Gastroesophageal sphincter (tissue), 4 donors: Measurements from ENCODE around the gene OMG. TPM values are rescaled to one million over a fixed set of nuclear protein-coding genes. Genes with fewer than 3 reads are reported as not detected.
"Not testable (repeated sequence)": the region's sequence is repeated elsewhere in the genome, so short reads cannot be mapped to it uniquely, and the experiment has no call there.

Experiments used
- ATAC-seq: fragments of 150-250 bp; one replicate; pipeline ENCODE4 v1.9.1; 2016; ENCODE audit warnings: mild to moderate bottlenecking, moderate library complexity
- H3K27ac ChIP-seq, 4 donors: fragments of 200-600 bp; sonication (generic) in 3 of 4; 1 replicate in 3 of 4; 2 replicates in 1 of 4; pipeline ENCODE4 v1.5.1; 2016 to 2019
- H3K27me3 ChIP-seq: fragments of 200-600 bp; sonication (generic); one replicate; pipeline ENCODE4 v1.5.1; 2019
- H3K36me3 ChIP-seq, 2 donors: fragments of 200-600 bp; sonication (generic); one replicate each; pipeline ENCODE4 v1.5.1; 2019; ENCODE audit warnings: control low read depth in 1 of 2
- H3K4me1 ChIP-seq, 3 donors: fragments of 200-600 bp; sonication (generic); 1 replicate in 2 of 3; 2 replicates in 1 of 3; pipeline ENCODE4 v1.5.1; 2016 to 2019; ENCODE audit warnings: control low read depth in 2 of 3
- H3K4me3 ChIP-seq, 2 donors: fragments of 200-600 bp; sonication (generic); one replicate each; pipeline ENCODE4 v1.5.1; 2019; ENCODE audit warnings: mild to moderate bottlenecking in 1 of 2, moderate library complexity in 1 of 2
- H3K9me3 ChIP-seq, 3 donors: fragments of 200-600 bp; sonication (generic); one replicate each; pipeline ENCODE4 v1.5.1; 2017 to 2019; ENCODE audit warnings: control low read depth in 2 of 3
- EP300 ChIP-seq: sonication (generic); formaldehyde crosslinking; IDR thresholded peaks from one replicate; pipeline ENCODE4 v1.6.1; 2017; ENCODE audit warnings: antibody characterized with exemption, mild to moderate bottlenecking
- POLR2A ChIP-seq, 2 donors: fragments of 450-650 bp; IDR thresholded peaks; one replicate each; pipeline ENCODE4 v1.6.1; 2017; ENCODE audit warnings: antibody characterized with exemption in 2 of 2, mild to moderate bottlenecking in 2 of 2, moderate library complexity in 1 of 2
- POLR2AphosphoS5 ChIP-seq: sonication (generic); formaldehyde crosslinking; IDR thresholded peaks from one replicate; pipeline ENCODE4 v1.6.1; 2017; ENCODE audit warnings: antibody characterized with exemption
- WGBS, 2 donors: methylation state at CpG; one replicate each; pipeline ENCODE4 v1.1.5; 2018; ENCODE audit warnings: low coverage in 1 of 2; 5-methylcytosine and 5-hydroxymethylcytosine counted together
- total RNA-seq, 4 donors: library from RNA; depleted of rRNA; stranded (reverse); fragments of >200 nt; gene quantifications; one replicate each; pipeline ENCODE4 v1.1.0, GENCODE V29; 2016
- TF ChIP-seq, protein P1 (sequence below), 4 experiments: fragments of 200-600 bp in 2 of 4; fragments of 450-650 bp in 2 of 4; sonication (generic) in 1 of 4; IDR thresholded peaks; one replicate each; pipeline ENCODE4 v1.5.1; 2017 to 2019; ENCODE audit warnings: antibody characterized with exemption in 4 of 4, mild to moderate bottlenecking in 2 of 4, moderate library complexity in 2 of 4

OMG gene, protein sequence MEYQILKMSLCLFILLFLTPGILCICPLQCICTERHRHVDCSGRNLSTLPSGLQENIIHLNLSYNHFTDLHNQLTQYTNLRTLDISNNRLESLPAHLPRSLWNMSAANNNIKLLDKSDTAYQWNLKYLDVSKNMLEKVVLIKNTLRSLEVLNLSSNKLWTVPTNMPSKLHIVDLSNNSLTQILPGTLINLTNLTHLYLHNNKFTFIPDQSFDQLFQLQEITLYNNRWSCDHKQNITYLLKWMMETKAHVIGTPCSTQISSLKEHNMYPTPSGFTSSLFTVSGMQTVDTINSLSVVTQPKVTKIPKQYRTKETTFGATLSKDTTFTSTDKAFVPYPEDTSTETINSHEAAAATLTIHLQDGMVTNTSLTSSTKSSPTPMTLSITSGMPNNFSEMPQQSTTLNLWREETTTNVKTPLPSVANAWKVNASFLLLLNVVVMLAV
- total RNA-seq = not detected

DNA sequence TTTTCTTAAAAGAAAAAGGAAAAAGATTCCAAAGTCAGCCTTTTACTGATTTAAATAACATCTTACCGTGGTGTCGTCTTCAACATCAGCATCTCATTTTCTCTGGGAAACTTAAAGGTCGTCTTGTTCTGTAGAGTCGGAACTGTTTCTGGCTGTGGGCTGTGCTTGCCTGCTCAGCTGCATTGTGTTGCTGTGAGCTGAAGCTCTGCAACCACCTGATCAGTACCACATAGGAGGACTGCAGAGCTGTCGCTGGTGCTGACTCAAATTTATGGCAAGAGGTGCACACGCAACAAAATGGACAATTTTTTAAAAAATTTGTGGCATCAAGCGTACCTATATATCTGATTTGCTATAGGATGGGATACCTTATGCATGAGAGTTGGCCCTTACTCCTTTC lies at the start of gene OMG:
OMG (minus strand) TSS at position 150 of the 400 bp plus-strand sequence. CDS start 908 bp downstream, outside the sequence.
- Histone ChIP-seq H3K36me3 (no peaks in the 10 kb centered on the region), H3K27ac (no peak within 1 kb of the TSS), H3K4me3 (no peak within 1 kb of the TSS), H3K9me3 (no peaks in the 10 kb centered on the region), H3K27me3 (no peaks in the 10 kb centered on the region), H3K4me1 (no peaks in the 10 kb centered on the region)
- TF ChIP-seq POLR2AphosphoS5 (no peak), EP300 (no peak), POLR2A (IDR thresholded peaks at IDR 0.05) (no peak)
- TF ChIP-seq, protein P1, sequence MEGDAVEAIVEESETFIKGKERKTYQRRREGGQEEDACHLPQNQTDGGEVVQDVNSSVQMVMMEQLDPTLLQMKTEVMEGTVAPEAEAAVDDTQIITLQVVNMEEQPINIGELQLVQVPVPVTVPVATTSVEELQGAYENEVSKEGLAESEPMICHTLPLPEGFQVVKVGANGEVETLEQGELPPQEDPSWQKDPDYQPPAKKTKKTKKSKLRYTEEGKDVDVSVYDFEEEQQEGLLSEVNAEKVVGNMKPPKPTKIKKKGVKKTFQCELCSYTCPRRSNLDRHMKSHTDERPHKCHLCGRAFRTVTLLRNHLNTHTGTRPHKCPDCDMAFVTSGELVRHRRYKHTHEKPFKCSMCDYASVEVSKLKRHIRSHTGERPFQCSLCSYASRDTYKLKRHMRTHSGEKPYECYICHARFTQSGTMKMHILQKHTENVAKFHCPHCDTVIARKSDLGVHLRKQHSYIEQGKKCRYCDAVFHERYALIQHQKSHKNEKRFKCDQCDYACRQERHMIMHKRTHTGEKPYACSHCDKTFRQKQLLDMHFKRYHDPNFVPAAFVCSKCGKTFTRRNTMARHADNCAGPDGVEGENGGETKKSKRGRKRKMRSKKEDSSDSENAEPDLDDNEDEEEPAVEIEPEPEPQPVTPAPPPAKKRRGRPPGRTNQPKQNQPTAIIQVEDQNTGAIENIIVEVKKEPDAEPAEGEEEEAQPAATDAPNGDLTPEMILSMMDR (IDR thresholded peaks at IDR 0.05) = no peak
- 83 to 87% methylated on average over 3 to 7 of the region's 7 CpGs for WGBS, 2 donors
- no peak for ATAC-seq

DNA sequence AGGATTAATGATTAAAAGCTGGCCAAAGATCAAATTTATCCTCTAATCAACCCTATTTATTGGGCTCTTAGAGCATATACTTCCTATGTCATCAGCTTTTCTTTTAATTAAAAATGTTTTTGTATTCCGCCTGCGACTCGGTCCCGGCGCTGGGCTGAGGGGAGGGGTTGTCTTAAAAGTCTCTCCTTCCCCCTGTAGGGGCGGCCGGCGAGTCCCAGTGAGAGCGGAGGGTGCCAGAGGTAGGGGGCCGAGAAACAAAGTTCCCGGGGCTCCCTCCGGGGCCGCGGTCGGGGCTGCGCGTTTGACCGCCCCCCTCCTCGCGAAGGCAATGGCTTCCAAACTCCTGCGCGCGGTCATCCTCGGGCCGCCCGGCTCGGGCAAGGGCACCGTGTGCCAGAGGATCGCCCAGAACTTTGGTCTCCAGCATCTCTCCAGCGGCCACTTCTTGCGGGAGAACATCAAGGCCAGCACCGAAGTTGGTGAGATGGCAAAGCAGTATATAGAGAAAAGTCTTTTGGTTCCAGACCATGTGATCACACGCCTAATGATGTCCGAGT lies 48.2 kb upstream of the OMG start:
- not testable (repeated sequence) for H3K9me3 ChIP-seq, ATAC-seq, H3K4me3 ChIP-seq, H3K4me1 ChIP-seq, H3K27me3 ChIP-seq, H3K27ac ChIP-seq
- 67 to 100% methylated on average over 1 to 4 of the region's 34 CpGs for WGBS, 2 donors
- H3K36me3 ChIP-seq = peaks cover 0 to 66% of the 10 kb centered on the region in 2 donors

DNA sequence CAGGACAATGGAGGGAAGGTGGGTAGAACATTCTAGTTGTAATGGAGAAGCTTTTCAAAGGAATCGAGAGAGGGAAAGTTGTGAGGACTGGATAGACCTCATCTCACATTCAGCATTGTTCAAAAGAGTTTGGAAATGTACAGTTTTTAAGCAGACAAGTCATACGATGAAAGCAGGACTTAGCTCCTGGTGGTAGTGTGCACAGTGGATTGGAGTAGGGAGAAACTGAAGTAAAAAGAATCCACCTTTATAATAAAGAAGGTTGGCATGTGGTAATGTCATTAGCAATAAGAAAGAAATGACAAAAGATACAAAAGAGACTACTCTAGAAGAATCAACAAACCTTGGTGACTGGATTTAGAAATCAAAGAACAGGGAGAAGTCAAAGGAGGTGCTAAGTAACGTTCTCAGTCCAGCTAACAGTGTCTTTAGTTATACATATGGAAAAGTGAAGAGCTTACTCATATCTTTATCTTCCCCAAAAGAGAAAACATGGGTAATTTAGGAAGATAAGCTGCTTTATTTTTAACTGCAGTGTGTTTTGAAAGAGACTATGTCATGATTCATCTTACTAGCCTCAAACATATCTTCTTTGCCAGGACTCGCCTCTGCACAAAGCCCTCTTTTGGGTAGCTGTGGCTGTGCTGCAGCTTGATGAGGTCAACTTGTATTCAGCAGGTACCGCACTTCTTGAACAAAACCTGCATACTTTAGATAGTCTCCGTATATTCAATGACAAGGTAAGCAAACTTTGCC lies 43.0 kb upstream of the OMG start:
- no peak for TF ChIP-seq EP300
- no peak for TF ChIP-seq POLR2AphosphoS5
- no peak for TF ChIP-seq POLR2A (IDR thresholded peaks at IDR 0.05)
- TF ChIP-seq, protein P1 (IDR thresholded peaks at IDR 0.05) = no peak
- H3K36me3 ChIP-seq = peaks cover 0 to 82% of the 10 kb centered on the region in 2 donors
- no peak overlapping the region for H3K27ac ChIP-seq
- WGBS, 2 donors = 57 to 81% methylated on average over 6 of the region's 6 CpGs
- no peak overlapping the region for H3K4me3 ChIP-seq
- H3K4me1 ChIP-seq = no peaks in the 10 kb centered on the region
- H3K27me3 ChIP-seq = no peaks in the 10 kb centered on the region
- no peaks in the 10 kb centered on the region for H3K9me3 ChIP-seq
- ATAC-seq = no peak

DNA sequence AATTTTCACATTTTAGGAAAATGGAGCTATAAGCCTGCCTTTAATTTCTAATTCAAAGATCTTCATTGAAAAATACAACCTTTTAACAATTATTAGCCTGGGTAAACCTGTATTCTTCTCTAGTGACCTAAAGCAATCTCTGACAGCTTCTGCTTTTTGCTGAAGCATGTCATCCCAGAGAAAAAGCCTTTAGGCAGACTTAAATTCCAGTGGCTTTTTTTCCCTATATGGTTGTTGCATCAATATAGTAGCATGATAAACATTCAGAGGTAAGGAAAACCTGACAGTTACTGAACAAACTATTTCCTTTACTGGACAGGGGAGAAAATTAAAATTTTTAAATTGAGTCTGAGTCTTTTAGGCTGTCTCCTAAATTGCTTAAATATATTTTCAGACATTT lies 32.2 kb upstream of the OMG start:
- no peak overlapping the region for H3K27ac ChIP-seq
- H3K4me3 ChIP-seq = no peak overlapping the region
- peaks cover 0 to 39% of the 10 kb centered on the region in 2 donors for H3K36me3 ChIP-seq
- no peaks in the 10 kb centered on the region for H3K9me3 ChIP-seq
- H3K27me3 ChIP-seq = no peaks in the 10 kb centered on the region
- no peak for ATAC-seq
- no peak for TF ChIP-seq POLR2A (IDR thresholded peaks at IDR 0.05)
- TF ChIP-seq EP300 = no peak
- TF ChIP-seq POLR2AphosphoS5 = no peak
- TF ChIP-seq, protein P1 (IDR thresholded peaks at IDR 0.05) = no peak
- H3K4me1 ChIP-seq = no peaks in the 10 kb centered on the region

DNA sequence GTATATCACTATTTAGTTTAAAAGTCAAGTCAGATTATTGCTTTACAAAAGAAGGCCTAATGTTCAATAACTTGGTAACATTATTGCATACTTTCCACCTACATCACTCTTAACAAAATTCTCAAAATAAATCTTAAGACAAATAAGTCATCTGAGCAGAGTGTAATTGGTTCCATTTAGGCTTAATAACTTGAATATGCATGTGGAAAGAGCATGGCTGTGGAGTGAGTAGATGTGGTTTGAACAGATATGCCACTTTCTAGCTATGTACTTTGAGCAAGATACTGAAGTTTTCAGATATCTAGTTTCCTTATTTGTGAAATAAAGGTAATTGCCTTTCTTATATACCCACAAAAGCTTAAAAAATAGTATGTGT lies 31.1 kb upstream of the OMG start:
- ATAC-seq = no peak
- H3K4me1 ChIP-seq = no peaks in the 10 kb centered on the region
- no peak overlapping the region for H3K4me3 ChIP-seq
- TF ChIP-seq, protein P1 (IDR thresholded peaks at IDR 0.05) = no peak
- TF ChIP-seq POLR2A (IDR thresholded peaks at IDR 0.05) (no peak), EP300 (no peak), POLR2AphosphoS5 (no peak)
- no peaks in the 10 kb centered on the region for H3K27me3 ChIP-seq
- peaks cover 0 to 39% of the 10 kb centered on the region in 2 donors for H3K36me3 ChIP-seq
- H3K27ac ChIP-seq = no peak overlapping the region
- H3K9me3 ChIP-seq = no peaks in the 10 kb centered on the region
